Measurements from ENCODE around the gene BIVM. TPM values are rescaled to one million over a fixed set of nuclear protein-coding genes. Genes with fewer than 3 reads are reported as not detected.

Gene BIVM
- total RNA-seq, 1 donor: 22.1 TPM

GRCh38 chr13:102774214-102774568 lies 24.7 kb upstream of the BIVM start:
- H3K4me1 ChIP-seq (ENCODE audit: insufficient read depth, low read length): peaks cover 2% of the 10 kb centered on the region
- no peaks in the 10 kb centered on the region for H3K27me3 ChIP-seq (ENCODE audit: insufficient read depth, low read length)
- peak; percentile 4 for DNase-seq (ENCODE audit: insufficient read length, low spot score, missing footprints)
- peak overlapping the region; percentile 64 for H3K27ac ChIP-seq (ENCODE audit: low read depth, low read length)
- peaks cover 29% of the 10 kb centered on the region for H3K79me2 ChIP-seq (ENCODE audit: insufficient read depth, low read length)
- H2AFZ ChIP-seq (ENCODE audit: low read length): peak overlapping the region; percentile 94
- H3K9me3 ChIP-seq (ENCODE audit: low read depth, low read length): no peaks in the 10 kb centered on the region
- H4K20me1 ChIP-seq (ENCODE audit: insufficient read depth, low read length): no peaks in the 10 kb centered on the region
- peak overlapping the region; percentile 80 for H3K4me2 ChIP-seq (ENCODE audit: insufficient read depth, low read length)
- H3K36me3 ChIP-seq (ENCODE audit: insufficient read depth, low read length): no peaks in the 10 kb centered on the region
- peak overlapping the region; percentile 90 for H3K4me3 ChIP-seq (ENCODE audit: insufficient read depth, low read length)
- no peak for TF ChIP-seq CTCF (IDR thresholded peaks at IDR 0.05; ENCODE audit: extremely low read depth, low read depth, low read length)

- H2AFZ ChIP-seq (ENCODE audit: low read length): peak overlapping the region; percentile 94
- DNase-seq (ENCODE audit: insufficient read length, low spot score, missing footprints): peak; percentile 71
These were observed 24.1 kb upstream of the BIVM start for GRCh38 chr13:102774591-102775520.

GRCh38 chr13:102776271-102776670 lies 22.6 kb upstream of the BIVM start:
- H2AFZ ChIP-seq (ENCODE audit: low read length): peak overlapping the region; percentile 9

More at GRCh38 chr13:102774591-102775520, 24.1 kb upstream of the BIVM start:
- H3K27ac ChIP-seq (ENCODE audit: low read depth, low read length): no peak overlapping the region
- H3K4me1 ChIP-seq (ENCODE audit: insufficient read depth, low read length): peaks cover 2% of the 10 kb centered on the region
- H3K9me3 ChIP-seq (ENCODE audit: low read depth, low read length): no peaks in the 10 kb centered on the region
- H3K27me3 ChIP-seq (ENCODE audit: insufficient read depth, low read length): no peaks in the 10 kb centered on the region
- H3K4me2 ChIP-seq (ENCODE audit: insufficient read depth, low read length): no peak overlapping the region
- no peaks in the 10 kb centered on the region for H3K36me3 ChIP-seq (ENCODE audit: insufficient read depth, low read length)
- peaks cover 29% of the 10 kb centered on the region for H3K79me2 ChIP-seq (ENCODE audit: insufficient read depth, low read length)
- H3K4me3 ChIP-seq (ENCODE audit: insufficient read depth, low read length): no peak overlapping the region
- no peak for TF ChIP-seq CTCF (IDR thresholded peaks at IDR 0.05; ENCODE audit: extremely low read depth, low read depth, low read length)
- no peaks in the 10 kb centered on the region for H4K20me1 ChIP-seq (ENCODE audit: insufficient read depth, low read length)

More at GRCh38 chr13:102776271-102776670, 22.6 kb upstream of the BIVM start:
- H3K36me3 ChIP-seq (ENCODE audit: insufficient read depth, low read length): no peaks in the 10 kb centered on the region
- H3K27ac ChIP-seq (ENCODE audit: low read depth, low read length): no peak overlapping the region
- H3K4me2 ChIP-seq (ENCODE audit: insufficient read depth, low read length): no peak overlapping the region
- no peak overlapping the region for H3K4me3 ChIP-seq (ENCODE audit: insufficient read depth, low read length)
- H3K4me1 ChIP-seq (ENCODE audit: insufficient read depth, low read length): peaks cover 2% of the 10 kb centered on the region
- H3K27me3 ChIP-seq (ENCODE audit: insufficient read depth, low read length): no peaks in the 10 kb centered on the region
- TF ChIP-seq CTCF (IDR thresholded peaks at IDR 0.05; ENCODE audit: extremely low read depth, low read depth, low read length): no peak
- peaks cover 16% of the 10 kb centered on the region for H3K79me2 ChIP-seq (ENCODE audit: insufficient read depth, low read length)
- no peaks in the 10 kb centered on the region for H4K20me1 ChIP-seq (ENCODE audit: insufficient read depth, low read length)
- no peaks in the 10 kb centered on the region for H3K9me3 ChIP-seq (ENCODE audit: low read depth, low read length)
- peak; percentile 27 for DNase-seq (ENCODE audit: insufficient read length, low spot score, missing footprints)
